ENCODE data around the gene NOTCH1.

Gene NOTCH1

GRCh38 chr9:136465500-136466154 is 80.2 kb downstream of the NOTCH1 start:
- peaks cover 71 to 91% of the 10 kb centered on the region in 2 donors for H3K36me3 ChIP-seq (ENCODE audit: control insufficient read depth in 1 of 2, insufficient read depth in 2 of 2, low read length in 2 of 2)
- no peaks in the 10 kb centered on the region for H3K9me3 ChIP-seq (ENCODE audit: control insufficient read depth in 1 of 2, low read length in 2 of 2)
- no peak overlapping the region for H3K27ac ChIP-seq (ENCODE audit: low read length)
- H3K27me3 ChIP-seq (ENCODE audit: low read depth, low read length): no peaks in the 10 kb centered on the region
- no peaks in the 10 kb centered on the region for H3K4me1 ChIP-seq (ENCODE audit: control insufficient read depth in 1 of 2, insufficient read depth in 2 of 2, low read length in 2 of 2)
- no peak overlapping the region for H3K4me3 ChIP-seq (ENCODE audit: low read depth in 1 of 2, low read length in 2 of 2)

GRCh38 chr9:136464241-136464640 is 81.6 kb downstream of the NOTCH1 start:
- Histone ChIP-seq H3K4me1 (ENCODE audit: control insufficient read depth in 1 of 2, insufficient read depth in 2 of 2, low read length in 2 of 2) (no peaks in the 10 kb centered on the region), H3K36me3 (ENCODE audit: control insufficient read depth in 1 of 2, insufficient read depth in 2 of 2, low read length in 2 of 2) (peaks cover 71 to 87% of the 10 kb centered on the region in 2 donors), H3K9me3 (ENCODE audit: control insufficient read depth in 1 of 2, low read length in 2 of 2) (no peaks in the 10 kb centered on the region), H3K4me3 (ENCODE audit: low read depth in 1 of 2, low read length in 2 of 2) (no peak overlapping the region), H3K27me3 (ENCODE audit: low read depth, low read length) (no peaks in the 10 kb centered on the region), H3K27ac (ENCODE audit: low read length) (no peak overlapping the region)

- H3K9me3 ChIP-seq (ENCODE audit: control insufficient read depth in 1 of 2, low read length in 2 of 2): no peaks in the 10 kb centered on the region
- H3K36me3 ChIP-seq (ENCODE audit: control insufficient read depth in 1 of 2, insufficient read depth in 2 of 2, low read length in 2 of 2): peaks cover 76 to 90% of the 10 kb centered on the region in 2 donors
- no peak overlapping the region for H3K4me3 ChIP-seq (ENCODE audit: low read depth in 1 of 2, low read length in 2 of 2)
- H3K27ac ChIP-seq (ENCODE audit: low read length): no peak overlapping the region
- H3K27me3 ChIP-seq (ENCODE audit: low read depth, low read length): no peaks in the 10 kb centered on the region
- no peaks in the 10 kb centered on the region for H3K4me1 ChIP-seq (ENCODE audit: control insufficient read depth in 1 of 2, insufficient read depth in 2 of 2, low read length in 2 of 2)
Observed at GRCh38 chr9:136463578-136463977, 82.3 kb downstream of the NOTCH1 start.

GRCh38 chr9:136462664-136463063 is 83.2 kb downstream of the NOTCH1 start:
- Histone ChIP-seq H3K27ac (ENCODE audit: low read length) (no peak overlapping the region), H3K4me3 (ENCODE audit: low read depth in 1 of 2, low read length in 2 of 2) (no peak overlapping the region), H3K4me1 (ENCODE audit: control insufficient read depth in 1 of 2, insufficient read depth in 2 of 2, low read length in 2 of 2) (no peaks in the 10 kb centered on the region), H3K36me3 (ENCODE audit: control insufficient read depth in 1 of 2, insufficient read depth in 2 of 2, low read length in 2 of 2) (peaks cover 69 to 91% of the 10 kb centered on the region in 2 donors), H3K27me3 (ENCODE audit: low read depth, low read length) (no peaks in the 10 kb centered on the region), H3K9me3 (ENCODE audit: control insufficient read depth in 1 of 2, low read length in 2 of 2) (no peaks in the 10 kb centered on the region)

- H3K4me1 ChIP-seq (ENCODE audit: control insufficient read depth in 1 of 2, insufficient read depth in 2 of 2, low read length in 2 of 2): no peaks in the 10 kb centered on the region
- H3K27me3 ChIP-seq (ENCODE audit: low read depth, low read length): no peaks in the 10 kb centered on the region
- H3K27ac ChIP-seq (ENCODE audit: low read length): no peak overlapping the region
- no peaks in the 10 kb centered on the region for H3K9me3 ChIP-seq (ENCODE audit: control insufficient read depth in 1 of 2, low read length in 2 of 2)
- H3K4me3 ChIP-seq (ENCODE audit: low read depth in 1 of 2, low read length in 2 of 2): no peak overlapping the region
- H3K36me3 ChIP-seq (ENCODE audit: control insufficient read depth in 1 of 2, insufficient read depth in 2 of 2, low read length in 2 of 2): peaks cover 70 to 91% of the 10 kb centered on the region in 2 donors
Observed at GRCh38 chr9:136460772-136461325, 85.0 kb downstream of the NOTCH1 start.

- Histone ChIP-seq H3K4me1 (ENCODE audit: control insufficient read depth in 1 of 2, insufficient read depth in 2 of 2, low read length in 2 of 2) (no peaks in the 10 kb centered on the region), H3K27ac (ENCODE audit: low read length) (no peak overlapping the region), H3K9me3 (ENCODE audit: control insufficient read depth in 1 of 2, low read length in 2 of 2) (no peaks in the 10 kb centered on the region), H3K36me3 (ENCODE audit: control insufficient read depth in 1 of 2, insufficient read depth in 2 of 2, low read length in 2 of 2) (peaks cover 76 to 91% of the 10 kb centered on the region in 2 donors), H3K27me3 (ENCODE audit: low read depth, low read length) (no peaks in the 10 kb centered on the region), H3K4me3 (ENCODE audit: low read depth in 1 of 2, low read length in 2 of 2) (no peak overlapping the region)
Observed at GRCh38 chr9:136459425-136459824, 86.4 kb downstream of the NOTCH1 start.

- Histone ChIP-seq H3K4me1 (ENCODE audit: control insufficient read depth in 1 of 2, insufficient read depth in 2 of 2, low read length in 2 of 2) (no peaks in the 10 kb centered on the region), H3K9me3 (ENCODE audit: control insufficient read depth in 1 of 2, low read length in 2 of 2) (no peaks in the 10 kb centered on the region), H3K27me3 (ENCODE audit: low read depth, low read length) (no peaks in the 10 kb centered on the region), H3K4me3 (ENCODE audit: low read depth in 1 of 2, low read length in 2 of 2) (no peak overlapping the region), H3K27ac (ENCODE audit: low read length) (no peak overlapping the region), H3K36me3 (ENCODE audit: control insufficient read depth in 1 of 2, insufficient read depth in 2 of 2, low read length in 2 of 2) (peaks cover 68 to 84% of the 10 kb centered on the region in 2 donors)
Observed at GRCh38 chr9:136457326-136457725, 88.5 kb downstream of the NOTCH1 start.

GRCh38 chr9:136456258-136456657 is 89.6 kb downstream of the NOTCH1 start:
- Histone ChIP-seq H3K27ac (ENCODE audit: low read length) (no peak overlapping the region), H3K9me3 (ENCODE audit: control insufficient read depth in 1 of 2, low read length in 2 of 2) (no peaks in the 10 kb centered on the region), H3K27me3 (ENCODE audit: low read depth, low read length) (no peaks in the 10 kb centered on the region), H3K4me3 (ENCODE audit: low read depth in 1 of 2, low read length in 2 of 2) (no peak overlapping the region), H3K4me1 (ENCODE audit: control insufficient read depth in 1 of 2, insufficient read depth in 2 of 2, low read length in 2 of 2) (no peaks in the 10 kb centered on the region), H3K36me3 (ENCODE audit: control insufficient read depth in 1 of 2, insufficient read depth in 2 of 2, low read length in 2 of 2) (peaks cover 70 to 86% of the 10 kb centered on the region in 2 donors)

- Histone ChIP-seq H3K27ac (ENCODE audit: low read length) (no peak overlapping the region), H3K4me3 (ENCODE audit: low read depth in 1 of 2, low read length in 2 of 2) (no peak overlapping the region), H3K4me1 (ENCODE audit: control insufficient read depth in 1 of 2, insufficient read depth in 2 of 2, low read length in 2 of 2) (no peaks in the 10 kb centered on the region), H3K36me3 (ENCODE audit: control insufficient read depth in 1 of 2, insufficient read depth in 2 of 2, low read length in 2 of 2) (peaks cover 73 to 87% of the 10 kb centered on the region in 2 donors), H3K9me3 (ENCODE audit: control insufficient read depth in 1 of 2, low read length in 2 of 2) (no peaks in the 10 kb centered on the region), H3K27me3 (ENCODE audit: low read depth, low read length) (no peaks in the 10 kb centered on the region)
Observed at GRCh38 chr9:136455043-136456002, 90.5 kb downstream of the NOTCH1 start.

GRCh38 chr9:136454026-136454796 is 91.6 kb downstream of the NOTCH1 start:
- H3K36me3 ChIP-seq (ENCODE audit: control insufficient read depth in 1 of 2, insufficient read depth in 2 of 2, low read length in 2 of 2): peaks cover 71 to 90% of the 10 kb centered on the region in 2 donors
- H3K27ac ChIP-seq (ENCODE audit: low read length): no peak overlapping the region
- no peaks in the 10 kb centered on the region for H3K4me1 ChIP-seq (ENCODE audit: control insufficient read depth in 1 of 2, insufficient read depth in 2 of 2, low read length in 2 of 2)
- no peaks in the 10 kb centered on the region for H3K27me3 ChIP-seq (ENCODE audit: low read depth, low read length)
- H3K4me3 ChIP-seq (ENCODE audit: low read depth in 1 of 2, low read length in 2 of 2): no peak overlapping the region
- no peaks in the 10 kb centered on the region for H3K9me3 ChIP-seq (ENCODE audit: control insufficient read depth in 1 of 2, low read length in 2 of 2)

GRCh38 chr9:136453326-136453725 is 92.5 kb downstream of the NOTCH1 start:
- H3K4me1 ChIP-seq (ENCODE audit: control insufficient read depth in 1 of 2, insufficient read depth in 2 of 2, low read length in 2 of 2): no peaks in the 10 kb centered on the region
- no peaks in the 10 kb centered on the region for H3K27me3 ChIP-seq (ENCODE audit: low read depth, low read length)
- H3K36me3 ChIP-seq (ENCODE audit: control insufficient read depth in 1 of 2, insufficient read depth in 2 of 2, low read length in 2 of 2): peaks cover 74 to 90% of the 10 kb centered on the region in 2 donors
- no peak overlapping the region for H3K27ac ChIP-seq (ENCODE audit: low read length)
- no peaks in the 10 kb centered on the region for H3K9me3 ChIP-seq (ENCODE audit: control insufficient read depth in 1 of 2, low read length in 2 of 2)
- H3K4me3 ChIP-seq (ENCODE audit: low read depth in 1 of 2, low read length in 2 of 2): no peak overlapping the region
